WTC11 (cell line): ENCODE results near the gene LAMA2. TPM values are rescaled to one million over a fixed set of nuclear protein-coding genes. Genes with fewer than 3 reads are reported as not detected.

Experiments
- ATAC-seq: fragments of 200-7000 bp; cut with Tn5 transposase; 2 replicates; pipeline ENCODE4 v1.10.0; 2021; ENCODE audit warnings: mild to moderate bottlenecking, moderate library complexity
- CTCF ChIA-PET: fragments of 300-600 bp; sonication (Branson Sonifier 250); formaldehyde crosslinking; loops from one replicate; lab custom pipeline; 2021; ENCODE audit warnings: antibody characterized with exemption; lab: Charles Lee
- POLR2A ChIA-PET: fragments of 350-600 bp; sonication (Branson Sonifier 250); formaldehyde crosslinking; loops from one replicate; lab custom pipeline; 2021; ENCODE audit warnings: antibody characterized with exemption; lab: Charles Lee
- DNase-seq: peaks from one replicate; pipeline ENCODE4 v3.0.0; 2021; ENCODE audit warnings: low spot score
- H3K27ac Mint-ChIP-seq: 2 replicates; pipeline ENCODE4 v1.8.0; 2021; ENCODE audit warnings: mixed read lengths
- H3K27me3 Mint-ChIP-seq: 2 replicates; pipeline ENCODE4 v1.8.0; 2021; ENCODE audit warnings: low read depth, mild to moderate bottlenecking, moderate library complexity, mixed read lengths
- H3K36me3 Mint-ChIP-seq: 2 replicates; pipeline ENCODE4 v1.8.0; 2021; ENCODE audit warnings: mixed read lengths
- H3K4me1 Mint-ChIP-seq: 2 replicates; pipeline ENCODE4 v1.8.0; 2022; ENCODE audit warnings: mixed read lengths
- H3K4me3 Mint-ChIP-seq: 2 replicates; pipeline ENCODE4 v1.8.0; 2021; ENCODE audit warnings: mild to moderate bottlenecking, moderate library complexity, mixed read lengths
- H3K9me3 Mint-ChIP-seq: 2 replicates; pipeline ENCODE4 v1.8.0; 2021; ENCODE audit warnings: mixed read lengths
- ARID4B ChIP-seq: sonication (generic); formaldehyde crosslinking; IDR thresholded peaks from 2 replicates; pipeline ENCODE4 v1.8.0; 2023; ENCODE audit warnings: missing genetic modification reagents, mild to moderate bottlenecking, borderline replicate concordance
- ATF1 ChIP-seq: sonication (generic); formaldehyde crosslinking; IDR thresholded peaks from 2 replicates; pipeline ENCODE4 v1.8.1; 2023; ENCODE audit warnings: mild to moderate bottlenecking, moderate library complexity, missing genetic modification reagents
- CREB1 ChIP-seq: sonication (generic); formaldehyde crosslinking; IDR thresholded peaks from 2 replicates; pipeline ENCODE4 v1.8.0; 2023; ENCODE audit warnings: mild to moderate bottlenecking, missing genetic modification reagents
- GABPB1 ChIP-seq: sonication (generic); formaldehyde crosslinking; IDR thresholded peaks from 2 replicates; pipeline ENCODE4 v1.8.1; 2023; ENCODE audit warnings: mild to moderate bottlenecking, missing genetic modification reagents
- GRHL2 ChIP-seq: fragments of 250-450 bp; sonication (Bioruptor Pico); IDR thresholded peaks from 2 replicates; pipeline ENCODE4 v1.8.0; 2022; ENCODE audit warnings: mild to moderate bottlenecking, moderate library complexity; ENCODE audit not compliant: insufficient replicate concordance, severe bottlenecking
- HMGA2 ChIP-seq: fragments of 250-450 bp; sonication (Bioruptor Pico); IDR thresholded peaks from 2 replicates; pipeline ENCODE4 v1.4.0; 2021; ENCODE audit warnings: mild to moderate bottlenecking, moderate library complexity
- MXD4 ChIP-seq: fragments of 250-450 bp; sonication (Bioruptor Pico); IDR thresholded peaks from 2 replicates; pipeline ENCODE4 v1.8.0; 2021; ENCODE audit warnings: mild to moderate bottlenecking, moderate library complexity, borderline replicate concordance
- MYBL2 ChIP-seq: sonication (generic); formaldehyde crosslinking; IDR thresholded peaks from 2 replicates; pipeline ENCODE4 v1.8.1; 2023; ENCODE audit warnings: mild to moderate bottlenecking, moderate library complexity, missing genetic modification reagents
- NFATC4 ChIP-seq: fragments of 250-450 bp; sonication (Bioruptor Pico); IDR thresholded peaks from 2 replicates; pipeline ENCODE4 v1.9.0; 2021; ENCODE audit warnings: mild to moderate bottlenecking
- NFYB ChIP-seq: sonication (generic); formaldehyde crosslinking; conservative IDR thresholded peaks from 2 replicates; pipeline ENCODE4 v1.8.0; 2022; ENCODE audit warnings: low read depth, missing genetic modification reagents
- RELA ChIP-seq: sonication (generic); formaldehyde crosslinking; IDR thresholded peaks from 2 replicates; pipeline ENCODE4 v1.8.1; 2022; ENCODE audit warnings: missing genetic modification reagents, mild to moderate bottlenecking, borderline replicate concordance
- RORB ChIP-seq: fragments of 250-450 bp; sonication (Bioruptor Pico); IDR thresholded peaks from 2 replicates; pipeline ENCODE4 v1.9.0; 2021; ENCODE audit warnings: mild to moderate bottlenecking
- SMAD3 ChIP-seq: sonication (generic); formaldehyde crosslinking; IDR thresholded peaks from 2 replicates; pipeline ENCODE4 v1.8.0; 2022; ENCODE audit warnings: missing genetic modification reagents, mild to moderate bottlenecking, borderline replicate concordance
- TEAD1 ChIP-seq: sonication (generic); formaldehyde crosslinking; IDR thresholded peaks from 2 replicates; pipeline ENCODE4 v1.8.0; 2022; ENCODE audit warnings: mild to moderate bottlenecking, missing genetic modification reagents
- TP53 ChIP-seq: sonication (generic); formaldehyde crosslinking; IDR thresholded peaks from 2 replicates; pipeline ENCODE4 v1.8.1; 2023; ENCODE audit warnings: mild to moderate bottlenecking, missing genetic modification reagents
- ZNF121 ChIP-seq: sonication (generic); formaldehyde crosslinking; IDR thresholded peaks from 2 replicates; pipeline ENCODE4 v1.8.0; 2023; ENCODE audit warnings: missing genetic modification reagents
- ZNF219 ChIP-seq: sonication (generic); formaldehyde crosslinking; IDR thresholded peaks from 2 replicates; pipeline ENCODE4 v1.8.0; 2023; ENCODE audit warnings: missing genetic modification reagents, mild to moderate bottlenecking, borderline replicate concordance
- ZSCAN18 ChIP-seq: fragments of 250-450 bp; sonication (Bioruptor Pico); IDR thresholded peaks from 2 replicates; pipeline ENCODE4 v2.1.2; 2022; ENCODE audit warnings: mild to moderate bottlenecking, moderate library complexity
- total RNA-seq: library from RNA; stranded (reverse); gene quantifications from 3 replicates; pipeline ENCODE4 v1.2.3, GENCODE V29; 2021
- TF ChIP-seq, protein P1 (sequence below): sonication (generic); formaldehyde crosslinking; IDR thresholded peaks from 2 replicates; pipeline ENCODE4 v1.8.1; 2022; ENCODE audit warnings: missing genetic modification reagents, borderline replicate concordance
- TF ChIP-seq, protein P2 (sequence below): fragments of 250-450 bp; sonication (Bioruptor Pico); IDR thresholded peaks from 2 replicates; pipeline ENCODE4 v1.8.0; 2021; ENCODE audit warnings: mild to moderate bottlenecking
- TF ChIP-seq, protein P3 (sequence below): sonication (generic); formaldehyde crosslinking; IDR thresholded peaks from 2 replicates; pipeline ENCODE4 v1.8.0; 2022; ENCODE audit warnings: mild to moderate bottlenecking, missing genetic modification reagents
- TF ChIP-seq, protein P4 (sequence below): sonication (generic); formaldehyde crosslinking; IDR thresholded peaks from 2 replicates; pipeline ENCODE4 v1.8.1; 2023; ENCODE audit warnings: mild to moderate bottlenecking, missing genetic modification reagents, moderate library complexity

LAMA2 gene
- total RNA-seq, 1 experiment from 2014 or later: 6.6 TPM

DNA sequence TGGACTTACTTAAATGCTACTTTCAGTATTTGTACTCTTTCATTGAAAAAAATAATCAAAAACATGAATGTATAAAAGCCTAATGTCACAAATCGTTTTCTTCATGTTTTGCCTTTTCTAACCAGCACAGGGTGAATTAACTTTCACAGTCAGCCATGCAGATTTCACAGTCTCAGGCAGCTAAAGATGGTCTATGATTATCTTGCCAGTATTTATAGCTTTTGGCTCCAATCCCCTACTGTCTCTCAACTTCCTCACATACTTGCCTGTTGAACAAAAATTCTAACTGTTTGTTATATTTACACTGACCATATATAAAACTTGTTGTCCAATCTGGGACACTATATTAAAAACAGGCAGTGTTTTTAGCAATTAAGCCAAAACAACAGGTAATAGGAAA is 468.9 kb downstream of the LAMA2 start (continued):
- TF ChIP-seq TEAD1 (CRISPR knock-in tag): no peak
- TF ChIP-seq NFATC4 (CRISPR knock-in tag): no peak
- no peak for TF ChIP-seq RELA
- TF ChIP-seq RORB (CRISPR knock-in tag): no peak

DNA sequence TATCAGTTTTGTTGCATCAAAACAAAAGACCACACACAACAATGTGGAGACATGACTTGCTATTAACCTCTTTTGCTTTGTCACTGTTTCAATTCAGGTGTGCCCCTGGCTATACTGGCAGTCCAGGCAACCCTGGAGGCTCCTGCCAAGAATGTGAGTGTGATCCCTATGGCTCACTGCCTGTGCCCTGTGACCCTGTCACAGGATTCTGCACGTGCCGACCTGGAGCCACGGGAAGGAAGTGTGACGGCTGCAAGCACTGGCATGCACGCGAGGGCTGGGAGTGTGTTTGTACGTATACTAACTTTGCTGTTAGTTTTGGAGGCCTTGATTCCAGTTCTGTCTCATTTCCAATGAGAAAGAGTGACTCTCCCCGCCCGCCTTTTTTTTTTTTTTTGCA is 470.1 kb downstream of the LAMA2 start:
- Mint-ChIP-seq H3K27ac (no peak overlapping the region), H3K36me3 (no peaks in the 10 kb centered on the region), H3K4me3 (no peak overlapping the region), H3K9me3 (no peaks in the 10 kb centered on the region), H3K4me1 (peaks cover 14% of the 10 kb centered on the region), H3K27me3 (no peaks in the 10 kb centered on the region)
- ChIA-PET CTCF (interaction anchor here (1.4 kb wide), 1 partner anchor 18 kb away, joined by 5 read pairs; no protein-coding TSS in a partner anchor), POLR2A (no interaction called here)
- DNase-seq (no peak), ATAC-seq (0 out of 2 replicates have a peak, but pooled peaks have one; percentile 46)
- TF ChIP-seq ZNF219 (CRISPR knock-in tag) (no peak), ATF1 (no peak), ZSCAN18 (CRISPR knock-in tag) (no peak), ZNF121 (CRISPR knock-in tag) (no peak), TP53 (CRISPR knock-in tag) (no peak), NFYB (CRISPR knock-in tag) (no peak), MYBL2 (CRISPR knock-in tag) (no peak), RORB (CRISPR knock-in tag) (no peak), GRHL2 (CRISPR knock-in tag) (no peak), MXD4 (CRISPR knock-in tag) (no peak), CREB1 (CRISPR knock-in tag) (no peak), SMAD3 (CRISPR knock-in tag) (no peak)
- TF ChIP-seq, protein P1, sequence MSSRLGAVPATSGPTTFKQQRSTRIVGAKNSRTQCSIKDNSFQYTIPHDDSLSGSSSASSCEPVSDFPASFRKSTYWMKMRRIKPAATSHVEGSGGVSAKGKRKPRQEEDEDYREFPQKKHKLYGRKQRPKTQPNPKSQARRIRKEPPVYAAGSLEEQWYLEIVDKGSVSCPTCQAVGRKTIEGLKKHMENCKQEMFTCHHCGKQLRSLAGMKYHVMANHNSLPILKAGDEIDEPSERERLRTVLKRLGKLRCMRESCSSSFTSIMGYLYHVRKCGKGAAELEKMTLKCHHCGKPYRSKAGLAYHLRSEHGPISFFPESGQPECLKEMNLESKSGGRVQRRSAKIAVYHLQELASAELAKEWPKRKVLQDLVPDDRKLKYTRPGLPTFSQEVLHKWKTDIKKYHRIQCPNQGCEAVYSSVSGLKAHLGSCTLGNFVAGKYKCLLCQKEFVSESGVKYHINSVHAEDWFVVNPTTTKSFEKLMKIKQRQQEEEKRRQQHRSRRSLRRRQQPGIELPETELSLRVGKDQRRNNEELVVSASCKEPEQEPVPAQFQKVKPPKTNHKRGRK (CRISPR knock-in tag): no peak
- TF ChIP-seq, protein P2, sequence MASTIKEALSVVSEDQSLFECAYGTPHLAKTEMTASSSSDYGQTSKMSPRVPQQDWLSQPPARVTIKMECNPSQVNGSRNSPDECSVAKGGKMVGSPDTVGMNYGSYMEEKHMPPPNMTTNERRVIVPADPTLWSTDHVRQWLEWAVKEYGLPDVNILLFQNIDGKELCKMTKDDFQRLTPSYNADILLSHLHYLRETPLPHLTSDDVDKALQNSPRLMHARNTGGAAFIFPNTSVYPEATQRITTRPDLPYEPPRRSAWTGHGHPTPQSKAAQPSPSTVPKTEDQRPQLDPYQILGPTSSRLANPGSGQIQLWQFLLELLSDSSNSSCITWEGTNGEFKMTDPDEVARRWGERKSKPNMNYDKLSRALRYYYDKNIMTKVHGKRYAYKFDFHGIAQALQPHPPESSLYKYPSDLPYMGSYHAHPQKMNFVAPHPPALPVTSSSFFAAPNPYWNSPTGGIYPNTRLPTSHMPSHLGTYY (CRISPR knock-in tag): no peak
- TF ChIP-seq, protein P3, sequence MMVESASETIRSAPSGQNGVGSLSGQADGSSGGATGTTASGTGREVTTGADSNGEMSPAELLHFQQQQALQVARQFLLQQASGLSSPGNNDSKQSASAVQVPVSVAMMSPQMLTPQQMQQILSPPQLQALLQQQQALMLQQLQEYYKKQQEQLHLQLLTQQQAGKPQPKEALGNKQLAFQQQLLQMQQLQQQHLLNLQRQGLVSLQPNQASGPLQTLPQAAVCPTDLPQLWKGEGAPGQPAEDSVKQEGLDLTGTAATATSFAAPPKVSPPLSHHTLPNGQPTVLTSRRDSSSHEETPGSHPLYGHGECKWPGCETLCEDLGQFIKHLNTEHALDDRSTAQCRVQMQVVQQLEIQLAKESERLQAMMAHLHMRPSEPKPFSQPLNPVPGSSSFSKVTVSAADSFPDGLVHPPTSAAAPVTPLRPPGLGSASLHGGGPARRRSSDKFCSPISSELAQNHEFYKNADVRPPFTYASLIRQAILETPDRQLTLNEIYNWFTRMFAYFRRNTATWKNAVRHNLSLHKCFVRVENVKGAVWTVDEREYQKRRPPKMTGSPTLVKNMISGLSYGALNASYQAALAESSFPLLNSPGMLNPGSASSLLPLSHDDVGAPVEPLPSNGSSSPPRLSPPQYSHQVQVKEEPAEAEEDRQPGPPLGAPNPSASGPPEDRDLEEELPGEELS: no peak

GRCh38 chr6:129356129-129356528 is 473.2 kb downstream of the LAMA2 start:
- DNase-seq: no peak
- Mint-ChIP-seq H3K27ac (no peak overlapping the region), H3K27me3 (no peaks in the 10 kb centered on the region)
- TF ChIP-seq HMGA2 (CRISPR knock-in tag) (no peak), ARID4B (CRISPR knock-in tag) (no peak), ZSCAN18 (CRISPR knock-in tag) (no peak), GABPB1 (CRISPR knock-in tag) (no peak), SMAD3 (CRISPR knock-in tag) (no peak)
- TF ChIP-seq, protein P4, sequence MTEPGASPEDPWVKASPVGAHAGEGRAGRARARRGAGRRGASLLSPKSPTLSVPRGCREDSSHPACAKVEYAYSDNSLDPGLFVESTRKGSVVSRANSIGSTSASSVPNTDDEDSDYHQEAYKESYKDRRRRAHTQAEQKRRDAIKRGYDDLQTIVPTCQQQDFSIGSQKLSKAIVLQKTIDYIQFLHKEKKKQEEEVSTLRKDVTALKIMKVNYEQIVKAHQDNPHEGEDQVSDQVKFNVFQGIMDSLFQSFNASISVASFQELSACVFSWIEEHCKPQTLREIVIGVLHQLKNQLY (CRISPR knock-in tag): no peak

More at GRCh38 chr6:129356129-129356528, 473.2 kb downstream of the LAMA2 start:
- POLR2A ChIA-PET: no interaction called here
- Mint-ChIP-seq H3K36me3 (no peaks in the 10 kb centered on the region), H3K4me3 (no peak overlapping the region), H3K4me1 (peaks cover 14% of the 10 kb centered on the region), H3K9me3 (no peaks in the 10 kb centered on the region)
- ATAC-seq: peak; percentile 43
- CTCF ChIA-PET: no interaction called here
